GM12801 (cell line): ENCODE measurements around the gene ACTBL2.

Source experiments
- TF ChIP-seq, protein P1 (sequence below): IDR thresholded peaks from one replicate; pipeline ENCODE4 v1.5.1; 2011; ENCODE audit warnings: control low read depth; ENCODE audit not compliant: insufficient read length; ENCODE audit errors: extremely low read depth

ACTBL2 gene

DNA sequence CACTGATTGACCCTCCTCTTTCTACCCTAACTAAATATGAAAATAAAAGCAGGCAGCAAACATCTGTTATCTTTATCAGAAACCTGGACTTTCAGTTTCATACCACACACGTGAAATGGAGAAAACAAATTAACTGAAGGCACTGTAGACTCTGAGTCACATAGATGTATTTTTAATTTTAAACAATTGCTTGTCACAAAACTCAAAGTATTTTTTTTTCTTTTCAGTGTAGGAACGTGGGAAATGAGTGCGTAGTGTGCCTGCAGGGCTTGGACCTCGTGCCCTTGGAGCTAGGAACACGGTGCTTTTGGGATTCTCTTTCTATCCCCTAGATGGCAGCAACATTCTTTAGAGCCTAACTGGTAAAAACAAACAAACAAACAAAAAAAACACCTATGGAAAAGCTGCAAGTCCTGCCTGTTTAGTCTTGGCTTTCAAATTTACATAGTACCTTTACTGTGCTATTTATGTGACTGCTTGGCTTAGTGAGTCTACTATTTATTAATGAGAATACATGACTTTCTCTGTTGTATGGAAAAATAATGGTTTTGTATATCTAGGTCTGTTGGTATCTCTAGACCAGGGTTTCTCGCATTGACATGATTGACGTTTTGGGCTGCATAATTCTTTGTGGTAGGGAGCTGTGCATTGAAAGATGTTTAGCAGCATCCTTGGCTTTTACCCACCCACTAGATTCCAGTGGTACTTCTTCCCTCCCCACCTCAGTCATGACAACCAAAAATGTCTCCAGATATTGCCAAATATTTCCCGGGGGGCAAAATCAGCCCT lies 16.8 kb upstream of the ACTBL2 start:
- TF ChIP-seq, protein P1, sequence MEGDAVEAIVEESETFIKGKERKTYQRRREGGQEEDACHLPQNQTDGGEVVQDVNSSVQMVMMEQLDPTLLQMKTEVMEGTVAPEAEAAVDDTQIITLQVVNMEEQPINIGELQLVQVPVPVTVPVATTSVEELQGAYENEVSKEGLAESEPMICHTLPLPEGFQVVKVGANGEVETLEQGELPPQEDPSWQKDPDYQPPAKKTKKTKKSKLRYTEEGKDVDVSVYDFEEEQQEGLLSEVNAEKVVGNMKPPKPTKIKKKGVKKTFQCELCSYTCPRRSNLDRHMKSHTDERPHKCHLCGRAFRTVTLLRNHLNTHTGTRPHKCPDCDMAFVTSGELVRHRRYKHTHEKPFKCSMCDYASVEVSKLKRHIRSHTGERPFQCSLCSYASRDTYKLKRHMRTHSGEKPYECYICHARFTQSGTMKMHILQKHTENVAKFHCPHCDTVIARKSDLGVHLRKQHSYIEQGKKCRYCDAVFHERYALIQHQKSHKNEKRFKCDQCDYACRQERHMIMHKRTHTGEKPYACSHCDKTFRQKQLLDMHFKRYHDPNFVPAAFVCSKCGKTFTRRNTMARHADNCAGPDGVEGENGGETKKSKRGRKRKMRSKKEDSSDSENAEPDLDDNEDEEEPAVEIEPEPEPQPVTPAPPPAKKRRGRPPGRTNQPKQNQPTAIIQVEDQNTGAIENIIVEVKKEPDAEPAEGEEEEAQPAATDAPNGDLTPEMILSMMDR, result no peak

DNA sequence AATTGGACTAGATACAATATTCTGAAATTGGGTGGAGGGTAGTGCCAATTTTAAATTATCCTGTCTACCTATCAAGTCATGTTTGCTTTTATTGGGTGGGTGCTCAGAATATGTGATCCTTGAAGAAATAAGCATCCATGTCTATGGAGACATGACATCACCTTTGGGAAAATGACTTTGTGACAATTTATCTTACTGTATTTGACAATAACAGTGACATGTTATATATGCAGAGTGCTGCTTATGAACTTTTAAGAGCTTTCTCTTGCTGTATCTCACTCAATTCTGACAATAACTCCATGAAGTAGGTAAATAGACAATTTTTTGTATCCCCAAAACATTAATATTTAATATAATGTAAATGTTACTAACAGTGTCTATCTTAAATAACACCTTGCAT lies 15.1 kb upstream of the ACTBL2 start:
- TF ChIP-seq, protein P1, result no peak

DNA sequence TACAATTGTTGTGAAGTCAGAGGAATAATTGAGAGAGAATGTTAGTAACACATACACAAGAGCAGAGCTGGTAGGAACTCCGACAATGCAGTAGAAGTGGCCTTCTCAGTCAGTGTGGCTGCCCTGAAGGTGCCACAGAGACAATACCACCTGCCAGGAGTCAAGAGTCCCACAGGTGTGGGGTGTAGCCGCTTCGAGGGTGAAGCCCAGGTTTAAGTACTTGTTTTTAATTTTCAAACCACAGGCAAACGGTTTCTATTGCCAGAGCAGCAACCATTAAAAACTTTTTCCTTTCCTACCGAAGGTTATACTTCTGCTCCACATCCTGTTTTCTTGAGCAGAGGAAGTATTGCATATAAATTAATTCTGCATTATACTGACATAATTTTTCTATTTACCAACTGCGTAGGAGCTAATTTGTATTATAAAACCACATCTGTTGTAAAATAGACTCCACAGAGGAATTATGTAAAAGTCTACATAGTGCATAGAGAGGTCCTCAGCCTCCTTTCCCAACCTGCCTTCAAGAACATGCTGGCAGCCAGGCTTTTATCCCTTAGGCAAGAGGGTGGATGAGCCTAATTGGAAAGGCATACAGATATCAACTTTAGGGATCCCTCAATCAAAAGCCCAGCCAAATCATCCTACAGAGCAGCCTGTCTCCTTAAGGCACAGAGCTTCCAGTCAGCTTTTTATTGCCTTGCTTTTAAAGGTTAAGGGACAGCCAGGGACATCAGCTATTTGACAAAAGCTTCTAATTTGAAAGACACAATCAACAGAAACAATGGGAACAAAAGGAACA lies 12.9 kb upstream of the ACTBL2 start:
- TF ChIP-seq, protein P1, result no peak

DNA sequence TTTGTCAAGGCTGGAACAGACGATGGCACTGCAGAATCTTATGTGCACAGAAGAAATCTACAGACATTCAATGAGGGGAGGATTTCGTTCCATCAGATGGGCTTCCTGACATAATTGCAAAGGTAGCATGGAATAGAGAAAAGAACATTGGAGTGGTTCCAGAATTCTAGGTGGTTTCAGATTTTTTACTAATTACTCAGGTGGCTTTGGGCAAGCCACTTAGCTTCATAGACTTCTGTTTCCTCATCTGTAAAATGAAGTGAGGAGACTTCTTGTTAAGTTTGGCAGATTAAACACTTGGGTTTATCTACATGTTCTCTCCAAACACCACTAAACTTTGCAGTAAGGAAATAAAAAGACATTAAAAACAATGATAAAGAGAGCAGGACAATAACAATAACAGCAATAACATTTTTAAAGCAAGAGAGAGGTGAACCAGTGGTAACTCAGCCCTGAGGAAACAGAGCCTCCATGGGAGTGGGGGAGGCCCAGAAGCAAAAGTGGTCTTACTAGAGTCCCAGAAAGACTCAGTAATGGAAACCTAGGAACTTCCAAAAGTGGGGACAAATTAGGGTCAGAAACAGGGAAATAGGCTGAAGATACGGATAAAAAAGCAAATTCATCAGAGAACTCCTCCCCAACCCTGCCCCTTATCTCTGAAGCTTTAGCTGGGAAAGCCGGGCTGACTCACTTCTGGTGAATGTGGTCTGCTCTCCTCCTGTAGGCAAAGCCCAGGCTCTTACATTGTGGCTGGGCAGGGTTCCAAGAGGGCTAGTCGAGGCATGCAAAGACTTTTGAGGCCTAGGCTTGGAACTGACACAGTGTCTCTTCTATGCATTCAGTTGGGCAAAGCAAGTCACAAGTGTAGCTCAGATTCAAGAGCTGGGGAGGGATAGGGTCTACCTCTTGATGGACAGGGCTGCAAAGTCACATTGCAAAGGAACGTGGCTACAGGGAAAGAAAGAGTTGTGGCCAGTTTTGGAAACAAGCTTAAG lies 11.8 kb upstream of the ACTBL2 start:
- TF ChIP-seq, protein P1, result no peak

DNA sequence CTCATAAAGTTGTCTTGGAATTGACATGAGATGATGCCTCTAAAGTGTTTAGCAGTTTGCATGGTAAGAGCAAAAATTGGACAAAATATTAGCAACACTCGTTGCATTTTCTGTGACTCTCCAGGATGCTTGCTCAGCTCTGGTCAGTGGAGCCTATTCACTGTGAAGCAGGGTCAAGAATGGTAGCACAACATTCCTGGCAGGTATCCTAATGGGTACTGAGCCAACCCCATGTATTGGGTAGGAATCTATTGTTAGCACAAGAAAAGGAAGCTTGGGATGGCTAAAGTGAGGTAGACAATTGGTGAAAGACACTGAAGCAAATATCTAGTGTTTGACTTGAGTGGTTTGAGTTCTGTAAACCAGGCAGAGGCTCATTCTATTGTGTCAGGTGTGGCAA lies 10.4 kb upstream of the ACTBL2 start:
- TF ChIP-seq, protein P1, result no peak

DNA sequence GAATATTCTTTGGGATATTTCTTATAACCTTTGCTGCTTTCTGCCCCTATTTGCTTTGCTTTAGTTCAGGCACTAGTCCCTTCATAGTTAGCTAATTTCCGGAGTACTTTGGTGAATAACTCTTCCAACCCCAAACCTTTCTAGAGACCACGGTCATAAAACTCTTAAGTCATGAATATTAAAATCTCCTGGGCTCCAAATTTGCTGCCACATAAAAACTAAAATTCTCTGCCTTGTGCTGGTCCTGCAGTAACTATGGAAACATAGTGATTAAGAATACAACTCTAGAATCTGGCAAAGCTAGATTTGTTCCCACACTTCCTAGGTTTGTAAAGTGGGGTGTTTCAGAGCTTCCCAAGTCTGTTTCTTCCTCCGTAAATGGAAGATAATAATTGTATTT lies 10.0 kb upstream of the ACTBL2 start:
- TF ChIP-seq, protein P1, result no peak
